Endothelial cell of umbilical vein (primary cell): Measurements from ENCODE around the gene CCBE1. TPM values are rescaled to one million over a fixed set of nuclear protein-coding genes. Genes with fewer than 3 reads are reported as not detected.

Experiments
- BruUV-seq: library from RNA; stranded (reverse); fragments of 400-500 nt; replicated peaks from 2 replicates; lab custom pipeline; 2021; lab: Mats Ljungman, UMichigan
- CTCF ChIA-PET: fragments of 300-600, 350-600 bp; sonication (Branson Sonifier 250); formaldehyde crosslinking; loops from one replicate; lab custom pipeline; 2021; ENCODE audit warnings: antibody characterized with exemption, inconsistent platforms; lab: Charles Lee
- POLR2A ChIA-PET: fragments of 300-600, 350-600 bp; sonication (Branson Sonifier 250); formaldehyde crosslinking; loops from one replicate; lab custom pipeline; 2021; ENCODE audit warnings: antibody characterized with exemption, inconsistent platforms; lab: Charles Lee
- DNase-seq: peaks from one replicate; pipeline ENCODE4 v3.0.0-alpha.2; 2011; ENCODE audit warnings: low read depth, low spot score
- FAIRE-seq: peaks from 2 replicates; lab custom pipeline; 2011; peaks lifted over from hg19 to GRCh38; lab: Jason Lieb, UNC
- H2AFZ ChIP-seq: 2 replicates; pipeline ENCODE4 v1.6.0; 2012; ENCODE audit warnings: low read depth, low read length, control low read depth, inconsistent platforms
- H3K27ac ChIP-seq: 2 replicates; pipeline ENCODE4 v1.5.1; 2011; ENCODE audit warnings: low read depth, mild to moderate bottlenecking, control low read depth, low read length, moderate library complexity; ENCODE audit not compliant: insufficient read depth
- H3K27me3 ChIP-seq, 2 experiments: 2 replicates each; pipeline versions ENCODE4 v1.6.0 to v1.6.1; 2011; ENCODE audit warnings: low read length in 2 of 2, mixed read lengths in 1 of 2; ENCODE audit not compliant: control insufficient read depth in 2 of 2, insufficient read depth in 2 of 2
- H3K36me3 ChIP-seq, 2 experiments: 2 replicates in 1 of 2; 3 replicates in 1 of 2; pipeline ENCODE4 v1.5.1; 2011; ENCODE audit warnings: low read length in 2 of 2, mild to moderate bottlenecking in 1 of 2, moderate library complexity in 1 of 2; ENCODE audit not compliant: control insufficient read depth in 2 of 2, insufficient read depth in 2 of 2; ENCODE audit errors: extremely low read depth in 1 of 2
- H3K4me1 ChIP-seq: 3 replicates; pipeline ENCODE4 v1.5.1; 2011; ENCODE audit warnings: mild to moderate bottlenecking, low read length; ENCODE audit not compliant: control insufficient read depth, insufficient read depth; ENCODE audit errors: extremely low read depth
- H3K4me2 ChIP-seq: 2 replicates; pipeline ENCODE4 v1.6.1; 2011; ENCODE audit warnings: low read length, control low read depth, mixed read lengths; ENCODE audit not compliant: insufficient read depth
- H3K4me3 ChIP-seq, 3 experiments: fragments of 200-600 bp in 1 of 3; sonication (generic), shearing (Covaris generic) in 1 of 3; replicated peaks in 1 of 3; 2 replicates each; pipeline ENCODE4 v1.5.1; 2011 to 2016; ENCODE audit warnings: control low read depth in 3 of 3, low read length in 3 of 3, mild to moderate bottlenecking in 2 of 3, inconsistent platforms in 1 of 3, low read depth in 1 of 3, moderate library complexity in 1 of 3; ENCODE audit not compliant: insufficient read depth in 1 of 3
- H3K79me2 ChIP-seq: 2 replicates; pipeline ENCODE4 v1.6.0; 2012; ENCODE audit warnings: low read length, inconsistent platforms; ENCODE audit not compliant: control insufficient read depth, insufficient read depth
- H3K9ac ChIP-seq: replicated peaks from 2 replicates; pipeline ENCODE3; 2011; ENCODE audit warnings: low read length, control low read depth; ENCODE audit not compliant: insufficient read depth; ENCODE audit errors: extremely low read depth
- H3K9me1 ChIP-seq: replicated peaks from 3 replicates; pipeline ENCODE4 v1.6.0; 2011; ENCODE audit warnings: mild to moderate bottlenecking, low read length; ENCODE audit not compliant: control insufficient read depth, insufficient read depth; ENCODE audit errors: extremely low read depth
- H3K9me3 ChIP-seq: replicated peaks from 2 replicates; pipeline ENCODE4 v1.5.1; 2012; ENCODE audit warnings: low read length, inconsistent platforms; ENCODE audit not compliant: control insufficient read depth, insufficient read depth
- H4K20me1 ChIP-seq: replicated peaks from 2 replicates; pipeline ENCODE3; 2011; ENCODE audit warnings: mild to moderate bottlenecking, low read length; ENCODE audit not compliant: control insufficient read depth, insufficient read depth; ENCODE audit errors: extremely low read depth
- EZH2 ChIP-seq: IDR thresholded peaks from 2 replicates; pipeline ENCODE4 v1.6.1; 2012; ENCODE audit warnings: borderline replicate concordance, low read depth, mild to moderate bottlenecking, moderate library complexity, low read length, inconsistent platforms; ENCODE audit not compliant: severe bottlenecking
- FOS ChIP-seq: IDR thresholded peaks from 2 replicates; pipeline ENCODE4 v1.6.1; 2011; ENCODE audit warnings: mild to moderate bottlenecking, low read length, moderate library complexity, borderline replicate concordance; ENCODE audit not compliant: insufficient read depth
- GATA2 ChIP-seq: IDR thresholded peaks from 2 replicates; pipeline ENCODE4 v1.7.0; 2011; ENCODE audit warnings: low read depth, mild to moderate bottlenecking, moderate library complexity, mixed read lengths, low read length; ENCODE audit not compliant: insufficient read length, insufficient read depth
- JUN ChIP-seq: IDR thresholded peaks from 2 replicates; pipeline ENCODE4 v1.6.1; 2011; ENCODE audit warnings: borderline replicate concordance, low read depth; ENCODE audit not compliant: insufficient read length, insufficient read depth
- MYC ChIP-seq: IDR thresholded peaks from one replicate; pipeline ENCODE4 v1.6.1; 2011; ENCODE audit warnings: mild to moderate bottlenecking, low read depth, low read length
- POLR2A ChIP-seq: IDR thresholded peaks from 2 replicates; pipeline ENCODE4 v1.6.1; 2012; ENCODE audit warnings: low read depth, mild to moderate bottlenecking, control low read depth, low read length
- POLR2AphosphoS5 ChIP-seq: IDR thresholded peaks from 2 replicates; pipeline ENCODE4 v1.6.1; 2012; ENCODE audit warnings: low read depth, mild to moderate bottlenecking, control low read depth, low read length, moderate library complexity; ENCODE audit not compliant: insufficient read depth
- dilution Hi-C: fragments of 300-500 bp; cut with MboI; formaldehyde crosslinking; loops from one replicate; pipeline ENCODE4 v1.15.0; 2019; ENCODE audit warnings: low sequenced_read_pairs; ENCODE audit not compliant: extremely low pct_ligation_motif_present
- intact Hi-C: fragments of 100-400 bp; cut with micrococcal nuclease; formaldehyde crosslinking; loops from one replicate; pipeline ENCODE4 v1.10.0; 2022
- polyA plus RNA-seq, 4 experiments: library from polyadenylated mRNA; depleted of rRNA in 3 of 4; stranded (reverse) in 3 of 4; unstranded in 1 of 4; fragments of >200 nt; gene quantifications; 2 replicates each; pipeline versions ENCODE4 v1.2.1 to v1.2.3, GENCODE V29; 2011 to 2012; ENCODE audit warnings: missing spikeins in 1 of 4
- total RNA-seq: library from RNA; stranded (reverse); gene quantifications from 2 replicates; pipeline ENCODE4 v1.2.3, GENCODE V29; 2021
- TF ChIP-seq, protein P1 (sequence below): IDR thresholded peaks from 2 replicates; pipeline ENCODE4 v1.6.1; 2011; ENCODE audit not compliant: insufficient read depth, insufficient read length
- TF ChIP-seq, protein P2 (sequence below), 2 donors: IDR thresholded peaks; 1 replicate in 1 of 2; 2 replicates in 1 of 2; pipeline ENCODE4 v1.5.1; 2011; ENCODE audit warnings: low read length in 2 of 2, mild to moderate bottlenecking in 2 of 2, moderate library complexity in 2 of 2, control low read depth in 1 of 2, inconsistent platforms in 1 of 2, low read depth in 1 of 2; ENCODE audit not compliant: insufficient read depth in 1 of 2; ENCODE audit errors: extremely low read depth in 1 of 2

CCBE1 gene
- total and polyA plus RNA-seq, 2 donors (not counting 3 experiments of a cell fraction or from before 2014, with no cell fraction given), result 0.04 TPM; not detected in 1

DNA sequence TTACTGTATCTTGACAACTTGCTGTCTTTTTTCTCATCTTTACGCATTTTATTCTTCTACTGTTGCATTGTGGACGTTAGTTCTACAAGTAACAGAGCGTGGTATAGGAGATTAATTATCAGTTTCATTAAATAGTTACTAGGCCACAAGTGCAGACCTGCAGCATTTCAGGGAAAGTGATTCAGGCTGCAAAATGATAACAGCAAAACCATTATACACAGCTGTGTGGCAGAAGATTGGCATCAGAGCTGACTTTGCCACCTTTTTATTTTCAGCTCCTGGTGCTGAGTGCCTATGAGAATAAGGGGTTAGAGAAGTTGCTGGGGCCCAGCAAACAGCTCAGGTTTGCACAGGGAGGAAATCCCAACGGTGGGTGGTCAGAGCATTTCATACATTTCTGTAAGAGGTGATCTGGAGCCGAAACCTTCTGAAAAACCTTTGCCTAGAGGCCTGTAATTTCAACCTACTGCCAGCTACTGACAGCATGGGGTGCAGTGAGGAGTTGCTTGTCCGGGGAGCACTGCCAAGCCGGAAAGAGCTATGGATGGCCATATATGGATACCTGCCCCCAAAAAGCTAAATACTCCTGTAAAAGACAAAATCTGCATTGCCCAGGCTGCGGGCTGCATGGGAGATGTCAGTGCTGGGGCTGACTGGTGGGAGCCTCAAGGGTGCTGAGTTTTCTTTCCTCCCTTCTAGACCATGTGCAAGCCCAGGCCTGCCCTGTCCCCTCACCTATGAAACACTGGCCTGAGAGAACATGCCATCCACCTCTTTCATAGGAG lies 2.7 kb upstream of the CCBE1 start:
- Histone ChIP-seq H3K4me2 (no peak overlapping the region), H2AFZ (no peak overlapping the region), H3K36me3 (no peaks in the 10 kb centered on the region), H3K9ac (no peak overlapping the region), H3K4me1 (peaks cover 2% of the 10 kb centered on the region), H3K27ac (no peak overlapping the region), H4K20me1 (no peaks in the 10 kb centered on the region), H3K9me3 (no peaks in the 10 kb centered on the region), H3K79me2 (no peaks in the 10 kb centered on the region), H3K9me1 (no peaks in the 10 kb centered on the region), H3K4me3 (no peak overlapping the region), H3K27me3 (peaks cover 29 to 33% of the 10 kb centered on the region in 2 experiments)
- CTCF ChIA-PET, result interaction anchor here (1.1 to 1.2 kb wide), 2 partner anchors 123 to 241 kb away, joined by 3 to 8 read pairs; no protein-coding TSS in a partner anchor
- TF ChIP-seq JUN (no peak), FOS (no peak), POLR2A (no peak), EZH2 (no peak), POLR2AphosphoS5 (no peak), MYC (no peak), GATA2 (no peak)
- TF ChIP-seq, protein P1, sequence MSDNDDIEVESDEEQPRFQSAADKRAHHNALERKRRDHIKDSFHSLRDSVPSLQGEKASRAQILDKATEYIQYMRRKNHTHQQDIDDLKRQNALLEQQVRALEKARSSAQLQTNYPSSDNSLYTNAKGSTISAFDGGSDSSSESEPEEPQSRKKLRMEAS, result no peak
- TF ChIP-seq, protein P2, sequence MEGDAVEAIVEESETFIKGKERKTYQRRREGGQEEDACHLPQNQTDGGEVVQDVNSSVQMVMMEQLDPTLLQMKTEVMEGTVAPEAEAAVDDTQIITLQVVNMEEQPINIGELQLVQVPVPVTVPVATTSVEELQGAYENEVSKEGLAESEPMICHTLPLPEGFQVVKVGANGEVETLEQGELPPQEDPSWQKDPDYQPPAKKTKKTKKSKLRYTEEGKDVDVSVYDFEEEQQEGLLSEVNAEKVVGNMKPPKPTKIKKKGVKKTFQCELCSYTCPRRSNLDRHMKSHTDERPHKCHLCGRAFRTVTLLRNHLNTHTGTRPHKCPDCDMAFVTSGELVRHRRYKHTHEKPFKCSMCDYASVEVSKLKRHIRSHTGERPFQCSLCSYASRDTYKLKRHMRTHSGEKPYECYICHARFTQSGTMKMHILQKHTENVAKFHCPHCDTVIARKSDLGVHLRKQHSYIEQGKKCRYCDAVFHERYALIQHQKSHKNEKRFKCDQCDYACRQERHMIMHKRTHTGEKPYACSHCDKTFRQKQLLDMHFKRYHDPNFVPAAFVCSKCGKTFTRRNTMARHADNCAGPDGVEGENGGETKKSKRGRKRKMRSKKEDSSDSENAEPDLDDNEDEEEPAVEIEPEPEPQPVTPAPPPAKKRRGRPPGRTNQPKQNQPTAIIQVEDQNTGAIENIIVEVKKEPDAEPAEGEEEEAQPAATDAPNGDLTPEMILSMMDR (IDR thresholded peaks at IDR 0.05; ENCODE audit: extremely low read depth in 1 of 2, insufficient read depth in 1 of 2, low read depth in 1 of 2, low read length in 2 of 2), result no peak
- intact Hi-C loops (no loop called here), dilution Hi-C loops (no loop called here)
- no TSS peak for BruUV-seq
- FAIRE-seq, result no peak
- no peak for DNase-seq
- POLR2A ChIA-PET, result no interaction called here
